Activated CD4-positive, alpha-beta T cell treated with anti-CD3 and anti-CD28 coated beads for 24 hours (primary cell): ENCODE measurements around the gene BCOR.

ENCODE experiments used
- DNase-seq, 2 donors: peaks; one replicate each; pipeline ENCODE4 v3.0.0-alpha.2; 2020; ENCODE audit warnings: low read depth in 2 of 2

Gene BCOR

GRCh38 chrX:40097504-40098263 lies at the start of gene BCOR:
Gene BCOR, minus strand, starts transcription at chrX:40097958. Its CDS starts 20,029 bp downstream, at chrX:40077929.
- DNase-seq, result peak in 1 of 2 donors; percentile 59

GRCh38 chrX:40147126-40147952 lies 49.6 kb upstream of the BCOR start:
- DNase-seq, result no peak

- DNase-seq, result no peak
Observed at GRCh38 chrX:40146262-40147125, 48.7 kb upstream of the BCOR start.

GRCh38 chrX:40145923-40146261 lies 48.1 kb upstream of the BCOR start:
- DNase-seq, result no peak

- no peak for DNase-seq
Observed at GRCh38 chrX:40145001-40145922, 47.5 kb upstream of the BCOR start.

- no peak for DNase-seq
Observed at GRCh38 chrX:40144576-40144975, 46.8 kb upstream of the BCOR start.

- DNase-seq, result no peak
Observed at GRCh38 chrX:40143987-40144386, 46.2 kb upstream of the BCOR start.

- DNase-seq, result no peak
Observed at GRCh38 chrX:40143001-40143400, 45.2 kb upstream of the BCOR start.

- DNase-seq, result no peak
Observed at GRCh38 chrX:40142417-40142816, 44.7 kb upstream of the BCOR start.

GRCh38 chrX:40140706-40141499 lies 43.1 kb upstream of the BCOR start:
- no peak for DNase-seq

- DNase-seq, result no peak
Observed at GRCh38 chrX:40132751-40133150, 35.0 kb upstream of the BCOR start.

GRCh38 chrX:40131654-40132337 lies 34.0 kb upstream of the BCOR start:
- no peak for DNase-seq

- no peak for DNase-seq
Observed at GRCh38 chrX:40130207-40130606, 32.4 kb upstream of the BCOR start.

- DNase-seq, result no peak
Observed at GRCh38 chrX:40127052-40127451, 29.3 kb upstream of the BCOR start.

- no peak for DNase-seq
Observed at GRCh38 chrX:40122487-40122886, 24.7 kb upstream of the BCOR start.

GRCh38 chrX:40121618-40122017 lies 23.9 kb upstream of the BCOR start:
- no peak for DNase-seq

GRCh38 chrX:40120838-40121580 lies 23.3 kb upstream of the BCOR start:
- no peak for DNase-seq

- no peak for DNase-seq
Observed at GRCh38 chrX:40117715-40118285, 20.0 kb upstream of the BCOR start.

- DNase-seq, result no peak
Observed at GRCh38 chrX:40116925-40117324, 19.2 kb upstream of the BCOR start.
